Uterus (tissue), 4 donors: ENCODE data around the gene SLC35G3. TPM values are rescaled to one million over a fixed set of nuclear protein-coding genes. Genes with fewer than 3 reads are reported as not detected.

Experiments used
- DNase-seq, 2 donors: peaks; one replicate each; pipeline ENCODE4 v3.0.0-alpha.2; 2019 to 2020
- H3K27ac ChIP-seq, 2 donors: fragments of 200-600 bp; sonication (generic); 1 replicate in 1 of 2; 2 replicates in 1 of 2; pipeline ENCODE4 v1.5.1; 2016 to 2018
- H3K27me3 ChIP-seq, 2 donors: fragments of 200-600 bp; sonication (generic); one replicate each; pipeline ENCODE4 v1.5.1; 2018 to 2019; ENCODE audit warnings: control low read depth in 1 of 2
- H3K36me3 ChIP-seq, 2 donors: fragments of 200-600 bp; sonication (generic); one replicate each; pipeline ENCODE4 v1.5.1; 2019; ENCODE audit warnings: control low read depth in 1 of 2
- H3K4me1 ChIP-seq, 2 donors: fragments of 200-600 bp; sonication (generic); one replicate each; pipeline ENCODE4 v1.5.1; 2018 to 2019; ENCODE audit warnings: control low read depth in 1 of 2
- H3K4me3 ChIP-seq, 2 donors: fragments of 200-600 bp; sonication (generic); 1 replicate in 1 of 2; 2 replicates in 1 of 2; pipeline ENCODE4 v1.5.1; 2018 to 2019; ENCODE audit warnings: mild to moderate bottlenecking in 1 of 2
- H3K9me3 ChIP-seq, 2 donors: fragments of 200-600 bp; sonication (generic); one replicate each; pipeline ENCODE4 v1.5.1; 2019; ENCODE audit warnings: control low read depth in 1 of 2
- POLR2A ChIP-seq, 2 donors: fragments of 450-650 bp; IDR thresholded peaks; one replicate each; pipeline ENCODE4 v1.6.1; 2016; ENCODE audit warnings: antibody characterized with exemption in 2 of 2, mild to moderate bottlenecking in 1 of 2, moderate library complexity in 1 of 2
- intact Hi-C: fragments of 100-400 bp; cut with DNase I; formaldehyde crosslinking; loops from one replicate; pipeline ENCODE4 v1.15.1; 2023; ENCODE audit warnings: low total_unique reads
- total RNA-seq, 4 donors: library from RNA; depleted of rRNA in 3 of 4; stranded (reverse); fragments of >200 nt in 3 of 4; gene quantifications; one replicate each; pipeline versions ENCODE4 v1.1.0 to v1.2.4, GENCODE V29; 2014 to 2023
- TF ChIP-seq, protein P1 (sequence below), 4 experiments: fragments of 200-600 bp in 2 of 4; fragments of 450-650 bp in 2 of 4; sonication (generic) in 2 of 4; IDR thresholded peaks; one replicate each; pipeline ENCODE4 v1.5.1; 2016 to 2019; ENCODE audit warnings: antibody characterized with exemption in 4 of 4, mild to moderate bottlenecking in 2 of 4, moderate library complexity in 1 of 4
- donor health status: DM: yes; HTN: yes; CAD: no.

Gene SLC35G3
- total RNA-seq, 4 donors from 2014 or later, result not detected

DNA sequence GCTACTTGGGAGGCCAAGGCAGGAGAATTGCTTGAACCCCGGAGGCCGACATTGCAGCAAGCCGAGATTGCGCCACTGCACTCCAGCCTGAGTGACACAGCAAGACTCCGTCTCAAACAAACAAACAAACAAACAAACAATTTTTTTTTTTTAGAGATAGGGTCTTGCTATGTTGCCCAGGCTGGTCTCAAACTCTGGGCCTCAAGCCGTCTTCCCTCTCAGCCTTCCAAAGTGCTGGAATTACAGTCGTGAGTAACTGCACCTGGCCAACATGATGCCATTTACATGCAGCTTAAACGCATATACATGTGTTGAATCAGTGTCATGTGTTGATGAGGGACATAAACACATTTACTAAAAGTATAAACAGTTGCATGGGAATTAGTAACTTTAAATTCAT, 46.7 kb upstream of the SLC35G3 start:
- H3K9me3 ChIP-seq, result no peaks in the 10 kb centered on the region
- no peak for DNase-seq
- no peaks in the 10 kb centered on the region for H3K4me1 ChIP-seq
- no peak overlapping the region for H3K27ac ChIP-seq
- TF ChIP-seq, protein P1, sequence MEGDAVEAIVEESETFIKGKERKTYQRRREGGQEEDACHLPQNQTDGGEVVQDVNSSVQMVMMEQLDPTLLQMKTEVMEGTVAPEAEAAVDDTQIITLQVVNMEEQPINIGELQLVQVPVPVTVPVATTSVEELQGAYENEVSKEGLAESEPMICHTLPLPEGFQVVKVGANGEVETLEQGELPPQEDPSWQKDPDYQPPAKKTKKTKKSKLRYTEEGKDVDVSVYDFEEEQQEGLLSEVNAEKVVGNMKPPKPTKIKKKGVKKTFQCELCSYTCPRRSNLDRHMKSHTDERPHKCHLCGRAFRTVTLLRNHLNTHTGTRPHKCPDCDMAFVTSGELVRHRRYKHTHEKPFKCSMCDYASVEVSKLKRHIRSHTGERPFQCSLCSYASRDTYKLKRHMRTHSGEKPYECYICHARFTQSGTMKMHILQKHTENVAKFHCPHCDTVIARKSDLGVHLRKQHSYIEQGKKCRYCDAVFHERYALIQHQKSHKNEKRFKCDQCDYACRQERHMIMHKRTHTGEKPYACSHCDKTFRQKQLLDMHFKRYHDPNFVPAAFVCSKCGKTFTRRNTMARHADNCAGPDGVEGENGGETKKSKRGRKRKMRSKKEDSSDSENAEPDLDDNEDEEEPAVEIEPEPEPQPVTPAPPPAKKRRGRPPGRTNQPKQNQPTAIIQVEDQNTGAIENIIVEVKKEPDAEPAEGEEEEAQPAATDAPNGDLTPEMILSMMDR (IDR thresholded peaks at IDR 0.05), result no peak
- no peak for TF ChIP-seq POLR2A (IDR thresholded peaks at IDR 0.05)
- intact Hi-C loops, result no loop called here
- H3K27me3 ChIP-seq, result no peaks in the 10 kb centered on the region
- H3K4me3 ChIP-seq, result no peak overlapping the region
- H3K36me3 ChIP-seq, result no peaks in the 10 kb centered on the region

DNA sequence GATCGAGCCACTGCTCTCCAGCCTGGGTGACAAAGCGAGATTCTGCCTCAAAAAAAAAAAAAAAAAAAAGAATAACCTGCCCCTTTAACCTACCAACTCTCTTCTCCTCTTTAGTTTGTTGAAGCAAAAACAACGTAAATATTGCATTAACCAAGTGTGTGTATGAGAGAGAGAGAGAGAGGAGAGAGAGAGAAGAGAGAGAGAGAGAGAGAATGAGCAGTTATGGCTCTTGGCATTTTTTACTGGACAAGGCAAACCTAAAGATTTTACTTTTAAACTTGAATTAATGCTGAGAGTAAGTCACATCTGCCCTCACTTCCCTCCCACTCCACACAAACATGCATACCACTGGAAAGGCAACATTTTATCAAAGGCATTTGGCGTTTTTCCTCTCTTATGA, 45.6 kb upstream of the SLC35G3 start:
- no peak for DNase-seq

DNA sequence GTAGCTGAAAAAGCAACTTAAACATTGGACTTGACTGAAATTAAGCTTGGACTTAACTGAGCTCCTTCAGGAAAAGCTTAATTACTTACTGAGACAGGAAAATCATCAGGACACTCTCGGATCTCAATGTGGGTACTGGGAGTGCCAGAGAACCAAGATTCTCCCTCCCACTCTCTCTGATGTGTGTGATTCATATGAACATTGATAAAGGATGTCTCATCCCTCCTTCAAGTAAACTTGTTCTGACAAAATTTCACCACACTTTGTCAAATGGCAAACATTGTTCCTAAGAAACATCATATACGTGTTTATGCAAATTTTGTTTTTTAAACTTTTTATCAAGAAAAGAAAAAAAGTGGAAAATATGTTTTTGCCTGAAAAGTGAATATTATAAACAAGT, 44.6 kb upstream of the SLC35G3 start:
- TF ChIP-seq, protein P1 (IDR thresholded peaks at IDR 0.05), result no peak
- no peak for TF ChIP-seq POLR2A (IDR thresholded peaks at IDR 0.05)
- Histone ChIP-seq H3K4me3 (no peak overlapping the region), H3K36me3 (no peaks in the 10 kb centered on the region), H3K27ac (no peak overlapping the region), H3K4me1 (no peaks in the 10 kb centered on the region), H3K27me3 (no peaks in the 10 kb centered on the region), H3K9me3 (no peaks in the 10 kb centered on the region)
- DNase-seq, result no peak
- intact Hi-C loops, result no loop called here

More for the DNA sequence above, 45.6 kb upstream of the SLC35G3 start:
- Histone ChIP-seq H3K9me3 (no peaks in the 10 kb centered on the region), H3K4me1 (no peaks in the 10 kb centered on the region), H3K36me3 (no peaks in the 10 kb centered on the region), H3K27ac (no peak overlapping the region), H3K4me3 (no peak overlapping the region), H3K27me3 (no peaks in the 10 kb centered on the region)
- TF ChIP-seq, protein P1 (IDR thresholded peaks at IDR 0.05), result no peak
- no peak for TF ChIP-seq POLR2A (IDR thresholded peaks at IDR 0.05)
- intact Hi-C loops, result no loop called here

DNA sequence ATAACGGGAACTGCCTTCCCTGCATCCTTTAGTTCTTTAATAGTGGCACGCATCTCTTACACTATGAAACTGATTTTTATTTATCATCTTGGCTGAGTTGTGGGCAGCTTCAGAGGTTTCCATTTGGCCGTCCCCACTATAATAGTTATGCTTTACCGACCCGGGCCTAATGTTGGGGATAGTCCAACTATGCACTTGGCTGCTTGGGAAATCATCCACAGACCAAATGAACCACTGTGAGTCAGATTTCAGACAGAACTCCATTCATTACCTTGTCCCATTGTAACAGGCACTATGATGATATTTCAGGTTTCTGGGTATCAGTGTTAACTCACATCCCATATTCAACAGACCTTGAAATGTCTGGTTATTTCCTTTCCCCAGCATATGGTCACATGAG, 42.6 kb upstream of the SLC35G3 start:
- Histone ChIP-seq H3K36me3 (no peaks in the 10 kb centered on the region), H3K4me1 (no peaks in the 10 kb centered on the region), H3K27me3 (no peaks in the 10 kb centered on the region), H3K27ac (no peak overlapping the region), H3K9me3 (no peaks in the 10 kb centered on the region), H3K4me3 (no peak overlapping the region)
- intact Hi-C loops, result no loop called here
- TF ChIP-seq, protein P1 (IDR thresholded peaks at IDR 0.05), result no peak
- DNase-seq, result no peak

DNA sequence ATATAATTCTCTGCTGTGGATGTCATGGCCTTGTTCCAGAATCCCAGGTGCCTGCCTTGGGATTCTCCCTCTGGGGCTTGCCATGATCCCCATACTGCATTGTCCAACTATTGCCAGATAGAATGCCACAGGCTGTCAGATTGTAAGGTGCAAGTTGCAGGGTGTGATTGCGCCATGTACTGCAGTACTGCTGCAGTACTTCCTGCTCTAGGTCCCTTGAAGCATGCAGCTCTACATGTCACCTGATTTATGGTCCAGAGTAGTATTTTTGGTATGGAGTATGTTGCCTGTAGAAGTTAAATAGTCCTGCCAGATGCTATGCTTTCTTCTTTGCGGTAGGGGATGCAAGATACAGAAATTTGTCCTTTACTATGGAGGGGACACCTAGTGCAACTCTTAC, 41.7 kb upstream of the SLC35G3 start:
- Histone ChIP-seq H3K9me3 (no peaks in the 10 kb centered on the region), H3K36me3 (no peaks in the 10 kb centered on the region), H3K4me3 (no peak overlapping the region), H3K27ac (no peak overlapping the region), H3K4me1 (no peaks in the 10 kb centered on the region), H3K27me3 (no peaks in the 10 kb centered on the region)
- TF ChIP-seq, protein P1 (IDR thresholded peaks at IDR 0.05), result no peak
- TF ChIP-seq POLR2A (IDR thresholded peaks at IDR 0.05), result no peak
- intact Hi-C loops, result no loop called here
- no peak for DNase-seq
